ENCODE data around the gene KRT5. TPM values are rescaled to one million over a fixed set of nuclear protein-coding genes. Genes with fewer than 3 reads are reported as not detected.
"Not testable (repeated sequence)": the region's sequence is repeated elsewhere in the genome, so short reads cannot be mapped to it uniquely, and the experiment has no call there.

The KRT5 gene
- total and polyA plus RNA-seq, 2 experiments from 2014 or later, result 7.4 to 13.0 TPM

DNA sequence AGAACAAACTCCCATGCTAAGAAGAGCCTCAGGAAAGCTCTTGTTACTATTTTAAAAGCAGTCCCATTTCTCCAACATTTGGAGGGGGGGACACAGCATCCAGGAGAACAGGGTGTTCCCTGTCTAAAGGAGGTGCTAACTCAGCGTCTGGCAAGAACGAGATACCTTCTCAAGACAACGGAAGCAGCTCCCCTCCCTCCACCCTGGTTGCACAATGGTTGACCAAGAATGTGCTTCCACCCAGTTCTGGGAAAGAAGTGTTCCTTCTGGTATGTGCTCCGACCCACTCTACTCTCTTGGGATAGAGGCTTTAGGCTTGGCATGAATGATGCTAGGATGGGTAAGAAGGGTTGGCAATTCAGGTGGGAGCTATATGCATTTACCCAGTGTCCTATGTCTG, 25.7 kb downstream of the KRT5 start:
- H3K4me2 ChIP-seq, result no peak overlapping the region
- no peaks in the 10 kb centered on the region for H4K20me1 ChIP-seq (ENCODE audit: insufficient read depth, poor library complexity, severe bottlenecking)
- H3K9me3 ChIP-seq (ENCODE audit: low read depth), result no peaks in the 10 kb centered on the region
- WGBS (ENCODE audit: low lambda C conversion rate, missing lambda C conversion rate), result 54% methylated on average over 4 of the region's 4 CpGs
- H3K9me2 ChIP-seq (replicated peaks; ENCODE audit: insufficient read depth), result no peaks in the 10 kb centered on the region
- no peaks in the 10 kb centered on the region for H3K79me2 ChIP-seq
- no peak overlapping the region for H2AFZ ChIP-seq
- TF ChIP-seq EZH2phosphoT487 (IDR thresholded peaks at IDR 0.05; ENCODE audit: low read depth, severe bottlenecking, unreplicated experiment), result no peak
- TF ChIP-seq, protein P1, sequence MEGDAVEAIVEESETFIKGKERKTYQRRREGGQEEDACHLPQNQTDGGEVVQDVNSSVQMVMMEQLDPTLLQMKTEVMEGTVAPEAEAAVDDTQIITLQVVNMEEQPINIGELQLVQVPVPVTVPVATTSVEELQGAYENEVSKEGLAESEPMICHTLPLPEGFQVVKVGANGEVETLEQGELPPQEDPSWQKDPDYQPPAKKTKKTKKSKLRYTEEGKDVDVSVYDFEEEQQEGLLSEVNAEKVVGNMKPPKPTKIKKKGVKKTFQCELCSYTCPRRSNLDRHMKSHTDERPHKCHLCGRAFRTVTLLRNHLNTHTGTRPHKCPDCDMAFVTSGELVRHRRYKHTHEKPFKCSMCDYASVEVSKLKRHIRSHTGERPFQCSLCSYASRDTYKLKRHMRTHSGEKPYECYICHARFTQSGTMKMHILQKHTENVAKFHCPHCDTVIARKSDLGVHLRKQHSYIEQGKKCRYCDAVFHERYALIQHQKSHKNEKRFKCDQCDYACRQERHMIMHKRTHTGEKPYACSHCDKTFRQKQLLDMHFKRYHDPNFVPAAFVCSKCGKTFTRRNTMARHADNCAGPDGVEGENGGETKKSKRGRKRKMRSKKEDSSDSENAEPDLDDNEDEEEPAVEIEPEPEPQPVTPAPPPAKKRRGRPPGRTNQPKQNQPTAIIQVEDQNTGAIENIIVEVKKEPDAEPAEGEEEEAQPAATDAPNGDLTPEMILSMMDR (IDR thresholded peaks at IDR 0.05; ENCODE audit: poor library complexity), result no peak
- TF ChIP-seq EZH2 (IDR thresholded peaks at IDR 0.05; ENCODE audit: borderline replicate concordance), result no peak
- H3K27ac ChIP-seq, result peak overlapping the region; percentile 45
- no peaks in the 10 kb centered on the region for H3K27me3 ChIP-seq
- H3K4me1 ChIP-seq (ENCODE audit: insufficient read depth), result peaks cover 15% of the 10 kb centered on the region
- peak; percentile 42 for DNase-seq (ENCODE audit: low spot score)
- no peaks in the 10 kb centered on the region for H3K36me3 ChIP-seq (replicated peaks; ENCODE audit: insufficient read depth, low read depth)
- H3K4me3 ChIP-seq, result no peak overlapping the region

DNA sequence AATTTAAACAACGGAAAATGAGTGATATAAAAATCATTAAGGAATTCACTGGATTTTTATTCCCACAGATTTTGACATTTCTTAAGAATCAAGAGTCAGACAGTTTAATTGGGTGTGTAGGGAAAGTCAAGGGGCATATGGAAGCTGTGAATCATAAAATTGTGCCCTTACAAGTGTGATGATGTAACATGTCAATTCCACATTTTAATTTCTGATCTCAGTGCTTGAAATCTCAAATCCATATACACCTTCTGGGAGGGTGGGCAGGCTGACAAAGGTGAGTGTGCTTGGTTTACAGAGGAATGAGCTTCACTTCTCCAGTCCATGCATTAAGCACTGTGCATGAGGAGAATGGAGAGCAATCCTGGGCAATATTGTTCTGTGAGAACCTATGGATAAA, 26.1 kb downstream of the KRT5 start:
- no peaks in the 10 kb centered on the region for H4K20me1 ChIP-seq (ENCODE audit: insufficient read depth, poor library complexity, severe bottlenecking)
- no peaks in the 10 kb centered on the region for H3K36me3 ChIP-seq (replicated peaks; ENCODE audit: insufficient read depth, low read depth)
- peaks cover 15% of the 10 kb centered on the region for H3K4me1 ChIP-seq (ENCODE audit: insufficient read depth)
- 84% methylated on average over 1 of the region's 1 CpG for WGBS (ENCODE audit: low lambda C conversion rate, missing lambda C conversion rate)
- H2AFZ ChIP-seq, result no peak overlapping the region
- no peaks in the 10 kb centered on the region for H3K9me3 ChIP-seq (ENCODE audit: low read depth)
- no peak overlapping the region for H3K4me3 ChIP-seq
- TF ChIP-seq, protein P1 (IDR thresholded peaks at IDR 0.05; ENCODE audit: poor library complexity), result no peak
- no peak for TF ChIP-seq EZH2phosphoT487 (IDR thresholded peaks at IDR 0.05; ENCODE audit: low read depth, severe bottlenecking, unreplicated experiment)
- TF ChIP-seq EZH2 (IDR thresholded peaks at IDR 0.05; ENCODE audit: borderline replicate concordance), result no peak
- H3K4me2 ChIP-seq, result no peak overlapping the region
- H3K27ac ChIP-seq, result peak overlapping the region; percentile 45
- H3K79me2 ChIP-seq, result no peaks in the 10 kb centered on the region
- H3K27me3 ChIP-seq, result no peaks in the 10 kb centered on the region
- no peaks in the 10 kb centered on the region for H3K9me2 ChIP-seq (replicated peaks; ENCODE audit: insufficient read depth)
- DNase-seq (ENCODE audit: low spot score), result no peak

DNA sequence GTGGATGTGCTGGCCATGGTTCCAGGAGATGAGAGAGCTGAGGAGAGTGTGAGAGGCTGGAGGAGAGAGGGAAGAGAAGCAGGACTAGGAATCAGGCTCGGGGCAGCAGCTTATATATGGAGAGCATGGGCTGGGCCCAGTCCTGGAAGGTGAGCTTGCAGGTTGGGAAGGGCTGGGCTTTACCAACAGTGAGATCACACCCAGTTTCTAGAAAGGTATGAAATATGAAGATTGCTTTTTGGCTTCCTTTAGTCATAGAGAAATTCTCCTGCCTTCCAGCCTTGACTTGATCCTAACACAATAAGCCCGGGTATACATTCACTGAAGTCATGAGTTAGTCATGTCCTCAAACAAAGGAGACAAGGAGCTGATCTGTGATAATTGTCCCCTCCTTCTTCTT, 27.0 kb downstream of the KRT5 start, which contains the start of gene KRT6A:
Gene KRT6A, minus strand, starts transcription at position 86 of the 400 bp plus-strand sequence. Its CDS starts 69 bp downstream, at position 17.
- 76% methylated on average over 2 of the region's 2 CpGs for WGBS (ENCODE audit: low lambda C conversion rate, missing lambda C conversion rate)
- H3K4me2 ChIP-seq, result no peak within 1 kb of the TSS
- no peaks in the 10 kb centered on the region for H3K9me3 ChIP-seq (ENCODE audit: low read depth)
- peak within 1 kb of the TSS; percentile 45 for H3K27ac ChIP-seq
- H3K27me3 ChIP-seq, result no peaks in the 10 kb centered on the region
- DNase-seq (ENCODE audit: low spot score), result no peak
- H3K4me1 ChIP-seq (ENCODE audit: insufficient read depth), result peaks cover 15% of the 10 kb centered on the region
- H2AFZ ChIP-seq, result no peak within 1 kb of the TSS
- TF ChIP-seq, protein P1 (IDR thresholded peaks at IDR 0.05; ENCODE audit: poor library complexity), result no peak
- TF ChIP-seq EZH2phosphoT487 (IDR thresholded peaks at IDR 0.05; ENCODE audit: low read depth, severe bottlenecking, unreplicated experiment), result no peak
- TF ChIP-seq EZH2 (IDR thresholded peaks at IDR 0.05; ENCODE audit: borderline replicate concordance), result no peak
- no peaks in the 10 kb centered on the region for H3K36me3 ChIP-seq (replicated peaks; ENCODE audit: insufficient read depth, low read depth)
- no peaks in the 10 kb centered on the region for H3K9me2 ChIP-seq (replicated peaks; ENCODE audit: insufficient read depth)
- no peaks in the 10 kb centered on the region for H3K79me2 ChIP-seq
- no peaks in the 10 kb centered on the region for H4K20me1 ChIP-seq (ENCODE audit: insufficient read depth, poor library complexity, severe bottlenecking)
- no peak within 1 kb of the TSS for H3K4me3 ChIP-seq

DNA sequence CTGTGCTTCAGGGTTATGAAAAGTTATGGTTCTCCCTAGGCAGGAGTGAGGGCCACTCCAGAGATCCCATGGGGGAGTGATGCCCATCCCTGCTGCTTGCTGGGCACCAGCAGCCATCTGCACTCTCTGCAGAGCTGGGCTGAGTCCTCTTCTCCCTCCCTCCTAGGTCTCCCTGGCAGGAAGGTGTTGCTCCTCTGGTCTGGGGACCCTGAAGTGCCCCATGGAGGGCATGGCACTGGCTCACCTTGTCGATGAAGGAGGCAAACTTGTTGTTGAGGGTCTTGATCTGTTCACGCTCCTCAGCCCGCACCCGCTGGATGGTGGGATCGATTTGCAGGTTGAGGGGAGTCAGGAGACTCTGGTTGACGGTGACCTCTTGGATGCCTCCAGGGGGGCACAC, 27.8 kb downstream of the KRT5 start:
- peaks cover 15% of the 10 kb centered on the region for H3K4me1 ChIP-seq (ENCODE audit: insufficient read depth)
- H3K4me3 ChIP-seq; H4K20me1 ChIP-seq (ENCODE audit: insufficient read depth, poor library complexity, severe bottlenecking); H3K27me3 ChIP-seq; H3K9me2 ChIP-seq (replicated peaks; ENCODE audit: insufficient read depth); H3K79me2 ChIP-seq; H2AFZ ChIP-seq; H3K27ac ChIP-seq; H3K9me3 ChIP-seq (ENCODE audit: low read depth); H3K4me2 ChIP-seq; DNase-seq (ENCODE audit: low spot score); H3K36me3 ChIP-seq (replicated peaks; ENCODE audit: insufficient read depth, low read depth): not testable (repeated sequence)
- 99% methylated on average over 6 of the region's 6 CpGs for WGBS (ENCODE audit: low lambda C conversion rate, missing lambda C conversion rate)

DNA sequence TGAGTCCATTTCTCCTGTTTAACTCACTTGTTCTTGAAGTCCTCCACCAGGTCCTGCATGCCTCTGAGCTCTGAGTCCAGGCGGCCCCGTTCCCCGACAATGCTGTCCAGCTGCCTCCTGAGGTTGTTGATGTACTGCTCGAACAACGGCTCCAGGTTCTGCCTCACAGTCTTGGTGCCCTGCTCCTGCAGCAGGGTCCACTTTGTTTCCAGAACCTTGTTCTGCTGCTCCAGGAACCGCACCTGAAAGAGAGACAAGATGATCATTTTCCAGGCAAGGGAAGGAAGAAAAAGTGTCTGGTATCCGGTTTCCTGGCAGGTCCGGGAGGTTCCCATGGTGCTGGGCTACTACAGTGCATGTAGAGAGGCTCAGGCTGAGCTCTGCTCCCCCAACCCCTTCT, 28.7 kb downstream of the KRT5 start:
- H3K4me2 ChIP-seq, result not testable (repeated sequence)

More for the DNA sequence above, 28.7 kb downstream of the KRT5 start:
- H2AFZ ChIP-seq; H3K27ac ChIP-seq; DNase-seq (ENCODE audit: low spot score); H3K79me2 ChIP-seq; H3K9me3 ChIP-seq (ENCODE audit: low read depth); H3K9me2 ChIP-seq (replicated peaks; ENCODE audit: insufficient read depth); H4K20me1 ChIP-seq (ENCODE audit: insufficient read depth, poor library complexity, severe bottlenecking); H3K36me3 ChIP-seq (replicated peaks; ENCODE audit: insufficient read depth, low read depth); H3K27me3 ChIP-seq; H3K4me3 ChIP-seq: not testable (repeated sequence)
- WGBS (ENCODE audit: low lambda C conversion rate, missing lambda C conversion rate), result 91% methylated on average over 8 of the region's 8 CpGs
- H3K4me1 ChIP-seq (ENCODE audit: insufficient read depth), result peaks cover 15% of the 10 kb centered on the region
